GM12865 (cell line): ENCODE measurements around the gene RNFT2.

Source experiments
- DNase-seq: peaks from one replicate; pipeline ENCODE4 v3.0.0; 2010; ENCODE audit warnings: low read depth
- H3K4me3 ChIP-seq: 2 replicates; pipeline ENCODE4 v1.5.1; 2011; ENCODE audit warnings: mild to moderate bottlenecking, low read depth, low read length, control low read depth
- CTCF ChIP-seq: IDR thresholded peaks from 2 replicates; pipeline ENCODE4 v1.5.1; 2011; ENCODE audit warnings: low read length, control low read depth, low read depth, inconsistent platforms; ENCODE audit not compliant: insufficient read depth; ENCODE audit errors: missing control alignments

RNFT2 gene

GRCh38 chr12:116833474-116833873, 95.4 kb downstream of the RNFT2 start:
- TF ChIP-seq CTCF, result no peak
- no peak for DNase-seq
- no peak overlapping the region for H3K4me3 ChIP-seq

- TF ChIP-seq CTCF, result no peak
- no peak for DNase-seq
- no peak overlapping the region for H3K4me3 ChIP-seq
These were observed 97.4 kb downstream of the RNFT2 start for GRCh38 chr12:116835484-116835883.

GRCh38 chr12:116837097-116837496, 99.0 kb downstream of the RNFT2 start:
- no peak for DNase-seq
- H3K4me3 ChIP-seq, result no peak overlapping the region
- TF ChIP-seq CTCF, result no peak

- no peak for TF ChIP-seq CTCF
- no peak for DNase-seq
- no peak overlapping the region for H3K4me3 ChIP-seq
These were observed 100.2 kb downstream of the RNFT2 start for GRCh38 chr12:116838365-116838764.

- no peak overlapping the region for H3K4me3 ChIP-seq
- no peak for DNase-seq
- no peak for TF ChIP-seq CTCF
These were observed 101.2 kb downstream of the RNFT2 start for GRCh38 chr12:116839287-116839830.

- DNase-seq, result no peak
- H3K4me3 ChIP-seq, result no peak overlapping the region
- TF ChIP-seq CTCF, result no peak
These were observed 105.0 kb downstream of the RNFT2 start for GRCh38 chr12:116843085-116843484.

- DNase-seq, result no peak
- no peak for TF ChIP-seq CTCF
- H3K4me3 ChIP-seq, result no peak overlapping the region
These were observed 111.1 kb downstream of the RNFT2 start for GRCh38 chr12:116849216-116849615.
